Choroid plexus epithelial cell (primary cell): ENCODE measurements around the gene SIM1.

Source experiments
- DNase-seq: peaks from one replicate; pipeline ENCODE4 v3.0.0-alpha.2; 2010; ENCODE audit warnings: low read depth
- H3K4me3 ChIP-seq: 2 replicates; pipeline ENCODE4 v1.5.1; 2011; ENCODE audit warnings: low read depth, mild to moderate bottlenecking, control low read depth, low read length, moderate library complexity
- TF ChIP-seq, protein P1 (sequence below): conservative IDR thresholded peaks from 2 replicates; pipeline ENCODE4 v1.5.1; 2011; ENCODE audit warnings: low read depth, mild to moderate bottlenecking, control low read depth, inconsistent platforms, low read length, moderate library complexity

SIM1 gene

GRCh38 chr6:100350139-100350538, 114.6 kb downstream of the SIM1 start:
- no peak overlapping the region for H3K4me3 ChIP-seq
- DNase-seq: no peak
- TF ChIP-seq, protein P1, sequence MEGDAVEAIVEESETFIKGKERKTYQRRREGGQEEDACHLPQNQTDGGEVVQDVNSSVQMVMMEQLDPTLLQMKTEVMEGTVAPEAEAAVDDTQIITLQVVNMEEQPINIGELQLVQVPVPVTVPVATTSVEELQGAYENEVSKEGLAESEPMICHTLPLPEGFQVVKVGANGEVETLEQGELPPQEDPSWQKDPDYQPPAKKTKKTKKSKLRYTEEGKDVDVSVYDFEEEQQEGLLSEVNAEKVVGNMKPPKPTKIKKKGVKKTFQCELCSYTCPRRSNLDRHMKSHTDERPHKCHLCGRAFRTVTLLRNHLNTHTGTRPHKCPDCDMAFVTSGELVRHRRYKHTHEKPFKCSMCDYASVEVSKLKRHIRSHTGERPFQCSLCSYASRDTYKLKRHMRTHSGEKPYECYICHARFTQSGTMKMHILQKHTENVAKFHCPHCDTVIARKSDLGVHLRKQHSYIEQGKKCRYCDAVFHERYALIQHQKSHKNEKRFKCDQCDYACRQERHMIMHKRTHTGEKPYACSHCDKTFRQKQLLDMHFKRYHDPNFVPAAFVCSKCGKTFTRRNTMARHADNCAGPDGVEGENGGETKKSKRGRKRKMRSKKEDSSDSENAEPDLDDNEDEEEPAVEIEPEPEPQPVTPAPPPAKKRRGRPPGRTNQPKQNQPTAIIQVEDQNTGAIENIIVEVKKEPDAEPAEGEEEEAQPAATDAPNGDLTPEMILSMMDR: no peak

GRCh38 chr6:100349366-100349765, 115.4 kb downstream of the SIM1 start:
- TF ChIP-seq, protein P1: no peak
- no peak for DNase-seq
- H3K4me3 ChIP-seq: no peak overlapping the region

DNA sequence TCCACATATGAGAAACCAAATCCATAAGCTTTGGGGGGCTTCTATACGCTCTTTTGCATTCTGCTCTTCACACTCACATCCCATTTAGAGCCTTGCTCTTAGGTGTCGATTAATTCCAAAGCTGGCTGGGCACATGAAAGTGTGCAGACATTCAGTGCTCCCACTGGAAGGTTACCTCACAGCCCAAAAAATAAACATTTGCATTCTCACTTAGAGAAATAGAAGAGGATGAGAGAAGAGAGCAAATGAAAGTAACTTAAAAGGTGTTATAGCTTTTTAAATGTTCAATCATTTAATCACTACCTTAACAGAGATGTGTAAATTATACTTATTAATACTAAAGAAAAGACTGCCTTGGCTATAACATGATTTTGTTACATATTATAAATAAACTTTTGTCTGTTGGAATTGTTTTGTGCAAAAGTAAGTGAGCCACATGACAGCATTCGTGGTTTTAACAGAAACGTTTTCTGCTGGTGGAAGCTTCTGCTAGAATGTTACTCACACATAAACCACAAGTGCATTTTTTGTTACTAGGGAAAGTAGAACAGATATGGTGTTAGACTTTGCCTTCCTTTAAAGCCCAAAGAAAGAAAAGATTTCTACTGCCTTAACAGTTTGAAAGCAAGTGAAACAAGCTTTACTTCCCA, 116.7 kb downstream of the SIM1 start:
- no peak overlapping the region for H3K4me3 ChIP-seq
- peak; percentile 87 for DNase-seq
- TF ChIP-seq, protein P1: no peak

DNA sequence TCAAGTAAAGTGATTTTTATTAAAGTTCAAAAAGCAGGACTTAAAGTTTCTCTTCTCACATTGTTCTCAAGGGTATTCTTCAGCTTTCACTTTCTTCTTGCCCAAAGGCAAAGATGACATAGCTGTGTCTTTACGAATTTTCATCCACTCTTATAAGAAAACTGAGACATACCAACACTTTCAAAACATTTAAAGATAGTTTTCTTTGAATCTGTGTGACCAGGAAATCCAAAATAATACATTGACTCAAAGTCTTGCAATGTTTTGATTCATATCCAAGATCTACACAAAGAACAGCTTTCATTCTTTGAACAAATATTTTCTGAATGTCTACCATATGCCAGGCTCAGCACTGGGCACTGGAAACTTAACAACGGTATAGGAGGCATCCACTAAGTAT, 117.9 kb downstream of the SIM1 start:
- DNase-seq: peak; percentile 78
- TF ChIP-seq, protein P1: no peak
- H3K4me3 ChIP-seq: no peak overlapping the region

GRCh38 chr6:100346203-100346602, 118.5 kb downstream of the SIM1 start:
- TF ChIP-seq, protein P1: no peak
- no peak overlapping the region for H3K4me3 ChIP-seq
- peak; percentile 37 for DNase-seq

- no peak for DNase-seq
- TF ChIP-seq, protein P1: no peak
- H3K4me3 ChIP-seq: no peak overlapping the region
These were observed 120.0 kb downstream of the SIM1 start for GRCh38 chr6:100344761-100345160.

GRCh38 chr6:100344321-100344720, 120.4 kb downstream of the SIM1 start:
- TF ChIP-seq, protein P1: no peak
- no peak overlapping the region for H3K4me3 ChIP-seq
- DNase-seq: no peak
